HG03280 (cell line): ENCODE measurements around the gene SPATA31D4.

ENCODE experiments used
- ATAC-seq: cut with Tn5 transposase; IDR thresholded peaks from one replicate; pipeline ENCODE4 v1.9.1; 2021; ENCODE audit warnings: mild to moderate bottlenecking, moderate library complexity; ENCODE audit not compliant: unreplicated experiment

The SPATA31D4 gene

GRCh38 chr9:81964218-81965171, 36.3 kb downstream of the SPATA31D4 start:
- no peak for ATAC-seq

GRCh38 chr9:81968026-81968425, 39.8 kb downstream of the SPATA31D4 start:
- no peak for ATAC-seq

GRCh38 chr9:81969971-81970370, 41.7 kb downstream of the SPATA31D4 start:
- no peak for ATAC-seq

- no peak for ATAC-seq
Observed at GRCh38 chr9:81971727-81972126, 43.5 kb downstream of the SPATA31D4 start.

GRCh38 chr9:81974764-81975163, 46.5 kb downstream of the SPATA31D4 start:
- no peak for ATAC-seq

- no peak for ATAC-seq
Observed at GRCh38 chr9:81976351-81976750, 48.1 kb downstream of the SPATA31D4 start.

- peak; percentile 92 for ATAC-seq
Observed at GRCh38 chr9:81979196-81979595, 51.0 kb downstream of the SPATA31D4 start.

GRCh38 chr9:81980568-81980967, 52.3 kb downstream of the SPATA31D4 start:
- no peak for ATAC-seq

- no peak for ATAC-seq
Observed at GRCh38 chr9:81981883-81982282, 53.7 kb downstream of the SPATA31D4 start.
